NCI-H1092 treated with DMSO at 0.1 percent for 48 hours (cell line): ENCODE measurements around the gene TTYH2.

ENCODE experiments used
- DNase-seq: peaks from one replicate; lab custom pipeline; 2025; lab: John Stamatoyannopoulos, UW

TTYH2 gene

GRCh38 chr17:74194682-74195081, 18.7 kb upstream of the TTYH2 start:
- DNase-seq: no peak

- DNase-seq: no peak
Observed at GRCh38 chr17:74196541-74197317, 16.6 kb upstream of the TTYH2 start.

GRCh38 chr17:74197801-74198200, 15.6 kb upstream of the TTYH2 start:
- DNase-seq: no peak

- no peak for DNase-seq
Observed at GRCh38 chr17:74198694-74199093, 14.7 kb upstream of the TTYH2 start.

GRCh38 chr17:74199306-74200092, 13.9 kb upstream of the TTYH2 start:
- DNase-seq: peak; percentile 32

GRCh38 chr17:74200112-74200511, 13.3 kb upstream of the TTYH2 start:
- DNase-seq: no peak

- DNase-seq: peak; percentile 90
Observed at GRCh38 chr17:74201250-74201649, 12.1 kb upstream of the TTYH2 start.

- no peak for DNase-seq
Observed at GRCh38 chr17:74201948-74202347, 11.4 kb upstream of the TTYH2 start.

GRCh38 chr17:74202938-74203337, 10.4 kb upstream of the TTYH2 start:
- DNase-seq: peak; percentile 39

- peak; percentile 96 for DNase-seq
Observed at GRCh38 chr17:74203439-74204240, 9.7 kb upstream of the TTYH2 start, which contains the start of gene RPL38. TSS of gene RPL38 (plus strand) at chr17:74203678. CDS start at chr17:74203956, 278 bp downstream.

- DNase-seq: no peak
Observed at GRCh38 chr17:74204474-74204873, 8.9 kb upstream of the TTYH2 start.

GRCh38 chr17:74205274-74205673, 8.1 kb upstream of the TTYH2 start:
- DNase-seq: no peak

- no peak for DNase-seq
Observed at GRCh38 chr17:74206332-74206818, 7.0 kb upstream of the TTYH2 start.

GRCh38 chr17:74210191-74211140, 2.9 kb upstream of the TTYH2 start:
- DNase-seq: peak; percentile 25

- DNase-seq: no peak
Observed at GRCh38 chr17:74211141-74211911, 2.0 kb upstream of the TTYH2 start.

GRCh38 chr17:74211912-74212208, 1.5 kb upstream of the TTYH2 start:
- DNase-seq: no peak

- no peak for DNase-seq
Observed at GRCh38 chr17:74212209-74212912, 1.0 kb upstream of the TTYH2 start.

GRCh38 chr17:74213861-74214391, 555 bp downstream of the TTYH2 start:
- DNase-seq: no peak

GRCh38 chr17:74214484-74215341, 1.3 kb downstream of the TTYH2 start:
- DNase-seq: no peak
